Neuron (in vitro differentiated cells): ENCODE results near the gene TVP23C.
"Not testable (repeated sequence)": the region's sequence is repeated elsewhere in the genome, so short reads cannot be mapped to it uniquely, and the experiment has no call there.

Experiments used
- H2AFZ ChIP-seq: one replicate; pipeline ENCODE4 v1.6.1; 2013; ENCODE audit warnings: low read depth, mild to moderate bottlenecking, inconsistent platforms, low read length, moderate library complexity
- H3K27me3 ChIP-seq: one replicate; pipeline ENCODE4 v1.6.1; 2013; ENCODE audit warnings: low read length; ENCODE audit not compliant: insufficient read depth
- H3K36me3 ChIP-seq: one replicate; pipeline ENCODE4 v1.6.1; 2013; ENCODE audit warnings: low read length; ENCODE audit not compliant: insufficient read depth
- H3K4me1 ChIP-seq: one replicate; pipeline ENCODE4 v1.6.1; 2013; ENCODE audit warnings: low read length; ENCODE audit not compliant: insufficient read depth
- H3K4me3 ChIP-seq: 2 replicates; pipeline ENCODE4 v1.5.1; 2013; ENCODE audit warnings: mild to moderate bottlenecking, low read length, moderate library complexity
- H3K9me3 ChIP-seq: one replicate; pipeline ENCODE4 v1.6.1; 2013; ENCODE audit warnings: low read length

TVP23C gene

GRCh38 chr17:15558403-15559105, 4.7 kb downstream of the TVP23C start:
- not testable (repeated sequence) for H3K36me3 ChIP-seq, H3K27me3 ChIP-seq, H2AFZ ChIP-seq

GRCh38 chr17:15557334-15557832, 5.9 kb downstream of the TVP23C start:
- not testable (repeated sequence) for H3K4me3 ChIP-seq, H3K9me3 ChIP-seq, H2AFZ ChIP-seq, H3K36me3 ChIP-seq, H3K4me1 ChIP-seq, H3K27me3 ChIP-seq

More at GRCh38 chr17:15558403-15559105, 4.7 kb downstream of the TVP23C start:
- not testable (repeated sequence) for H3K4me1 ChIP-seq, H3K9me3 ChIP-seq, H3K4me3 ChIP-seq

GRCh38 chr17:15552932-15553331, 10.4 kb downstream of the TVP23C start:
- H3K4me3 ChIP-seq, H3K4me1 ChIP-seq, H3K36me3 ChIP-seq, H2AFZ ChIP-seq, H3K9me3 ChIP-seq, H3K27me3 ChIP-seq: not testable (repeated sequence)

GRCh38 chr17:15549552-15549951, 13.7 kb downstream of the TVP23C start:
- H3K27me3 ChIP-seq, H3K36me3 ChIP-seq, H3K9me3 ChIP-seq, H3K4me3 ChIP-seq, H3K4me1 ChIP-seq, H2AFZ ChIP-seq: not testable (repeated sequence)

- H3K4me1 ChIP-seq, H3K27me3 ChIP-seq, H3K36me3 ChIP-seq, H3K4me3 ChIP-seq, H3K9me3 ChIP-seq, H2AFZ ChIP-seq: not testable (repeated sequence)
Measured at GRCh38 chr17:15546604-15547003, 16.7 kb downstream of the TVP23C start.

GRCh38 chr17:15540371-15541219, 22.7 kb downstream of the TVP23C start:
- not testable (repeated sequence) for H2AFZ ChIP-seq

GRCh38 chr17:15533122-15533521, 30.2 kb downstream of the TVP23C start:
- H3K27me3 ChIP-seq, H3K4me3 ChIP-seq, H3K9me3 ChIP-seq, H2AFZ ChIP-seq, H3K36me3 ChIP-seq, H3K4me1 ChIP-seq: not testable (repeated sequence)

More at GRCh38 chr17:15540371-15541219, 22.7 kb downstream of the TVP23C start:
- H3K4me1 ChIP-seq, H3K27me3 ChIP-seq, H3K4me3 ChIP-seq, H3K9me3 ChIP-seq: not testable (repeated sequence)
- H3K36me3 ChIP-seq, result peaks cover 13% of the 10 kb centered on the region

- not testable (repeated sequence) for H3K9me3 ChIP-seq, H3K4me1 ChIP-seq, H2AFZ ChIP-seq, H3K27me3 ChIP-seq, H3K36me3 ChIP-seq, H3K4me3 ChIP-seq
Measured at GRCh38 chr17:15526292-15527218, 36.7 kb downstream of the TVP23C start.

- H2AFZ ChIP-seq, H3K9me3 ChIP-seq, H3K4me3 ChIP-seq, H3K27me3 ChIP-seq, H3K4me1 ChIP-seq, H3K36me3 ChIP-seq: not testable (repeated sequence)
Measured at GRCh38 chr17:15524990-15525985, 38.0 kb downstream of the TVP23C start.

GRCh38 chr17:15516150-15516549, 47.1 kb downstream of the TVP23C start:
- Histone ChIP-seq H3K36me3 (peaks cover 11% of the 10 kb centered on the region), H3K27me3 (no peaks in the 10 kb centered on the region), H3K9me3 (peaks cover 6% of the 10 kb centered on the region), H2AFZ (no peak overlapping the region), H3K4me1 (peaks cover 23% of the 10 kb centered on the region), H3K4me3 (no peak overlapping the region)

GRCh38 chr17:15514469-15514868, 48.8 kb downstream of the TVP23C start:
- H3K9me3 ChIP-seq, result peaks cover 6% of the 10 kb centered on the region
- H3K36me3 ChIP-seq, result peaks cover 11% of the 10 kb centered on the region
- H3K4me3 ChIP-seq, result no peak overlapping the region
- no peak overlapping the region for H2AFZ ChIP-seq
- H3K4me1 ChIP-seq, result peaks cover 23% of the 10 kb centered on the region
- no peaks in the 10 kb centered on the region for H3K27me3 ChIP-seq

GRCh38 chr17:15513856-15514459, 49.3 kb downstream of the TVP23C start:
- H3K36me3 ChIP-seq, result peaks cover 11% of the 10 kb centered on the region
- H3K4me1 ChIP-seq, result peaks cover 23% of the 10 kb centered on the region
- no peak overlapping the region for H2AFZ ChIP-seq
- H3K27me3 ChIP-seq, result no peaks in the 10 kb centered on the region
- H3K4me3 ChIP-seq, result no peak overlapping the region
- H3K9me3 ChIP-seq, result peaks cover 6% of the 10 kb centered on the region
